ENCODE data around the gene HAL. TPM values are rescaled to one million over a fixed set of nuclear protein-coding genes. Genes with fewer than 3 reads are reported as not detected.
"Not testable (repeated sequence)": the region's sequence is repeated elsewhere in the genome, so short reads cannot be mapped to it uniquely, and the experiment has no call there.

Gene HAL
- total and polyA plus RNA-seq, 2 experiments from 2014 or later, result not detected

GRCh38 chr12:95975491-95975890 lies 20.7 kb downstream of the HAL start:
- Histone ChIP-seq H3K9me3 (ENCODE audit: low read depth) (no peaks in the 10 kb centered on the region), H3K27me3 (no peaks in the 10 kb centered on the region), H3K4me3 (no peak overlapping the region), H3K4me1 (ENCODE audit: low read depth) (peaks cover 16% of the 10 kb centered on the region), H3K36me3 (no peaks in the 10 kb centered on the region), H3K27ac (no peak overlapping the region)
- no peak for DNase-seq (ENCODE audit: low read depth in 1 of 2, low spot score in 1 of 2)
- TF ChIP-seq CTCF (IDR thresholded peaks at IDR 0.05; ENCODE audit: low read depth, low read length), result no peak

GRCh38 chr12:95974358-95974757 lies 21.8 kb downstream of the HAL start:
- Histone ChIP-seq H3K36me3 (no peaks in the 10 kb centered on the region), H3K9me3 (ENCODE audit: low read depth) (no peaks in the 10 kb centered on the region), H3K4me1 (ENCODE audit: low read depth) (peaks cover 16% of the 10 kb centered on the region), H3K4me3 (no peak overlapping the region), H3K27ac (no peak overlapping the region), H3K27me3 (no peaks in the 10 kb centered on the region)
- TF ChIP-seq CTCF (IDR thresholded peaks at IDR 0.05; ENCODE audit: low read depth, low read length), result no peak
- DNase-seq (ENCODE audit: low read depth in 1 of 2, low spot score in 1 of 2), result no peak

GRCh38 chr12:95972832-95973456 lies 23.2 kb downstream of the HAL start:
- Histone ChIP-seq H3K27me3 (no peaks in the 10 kb centered on the region), H3K9me3 (ENCODE audit: low read depth) (no peaks in the 10 kb centered on the region), H3K27ac (peak overlapping the region; percentile 60), H3K36me3 (no peaks in the 10 kb centered on the region), H3K4me1 (ENCODE audit: low read depth) (peaks cover 16% of the 10 kb centered on the region), H3K4me3 (no peak overlapping the region)
- TF ChIP-seq CTCF (IDR thresholded peaks at IDR 0.05; ENCODE audit: low read depth, low read length), result no peak
- peak in 1 of 2 donors; percentile 11 for DNase-seq (ENCODE audit: low read depth in 1 of 2, low spot score in 1 of 2)

GRCh38 chr12:95970905-95971304 lies 25.2 kb downstream of the HAL start:
- TF ChIP-seq CTCF (IDR thresholded peaks at IDR 0.05; ENCODE audit: low read depth, low read length), result no peak
- Histone ChIP-seq H3K27ac (no peak overlapping the region), H3K36me3 (no peaks in the 10 kb centered on the region), H3K4me3 (no peak overlapping the region), H3K4me1 (ENCODE audit: low read depth) (peaks cover 16% of the 10 kb centered on the region), H3K9me3 (ENCODE audit: low read depth) (no peaks in the 10 kb centered on the region), H3K27me3 (no peaks in the 10 kb centered on the region)
- DNase-seq (ENCODE audit: low read depth in 1 of 2, low spot score in 1 of 2), result no peak

GRCh38 chr12:95969116-95969515 lies 27.0 kb downstream of the HAL start:
- H3K36me3 ChIP-seq; H3K27ac ChIP-seq; H3K9me3 ChIP-seq (ENCODE audit: low read depth); H3K4me3 ChIP-seq; H3K27me3 ChIP-seq; DNase-seq (ENCODE audit: low read depth in 1 of 2, low spot score in 1 of 2): not testable (repeated sequence)
- peaks cover 22% of the 10 kb centered on the region for H3K4me1 ChIP-seq (ENCODE audit: low read depth)

GRCh38 chr12:95967301-95967700 lies 28.8 kb downstream of the HAL start:
- Histone ChIP-seq H3K4me3 (no peak overlapping the region), H3K27me3 (no peaks in the 10 kb centered on the region), H3K4me1 (ENCODE audit: low read depth) (peaks cover 12% of the 10 kb centered on the region), H3K27ac (no peak overlapping the region), H3K9me3 (ENCODE audit: low read depth) (no peaks in the 10 kb centered on the region), H3K36me3 (no peaks in the 10 kb centered on the region)
- TF ChIP-seq CTCF (IDR thresholded peaks at IDR 0.05; ENCODE audit: low read depth, low read length), result no peak
- DNase-seq (ENCODE audit: low read depth in 1 of 2, low spot score in 1 of 2), result no peak

Measured in cardiac muscle cell (in vitro differentiated cells and primary cell).